LNCaP clone FGC (cell line): Measurements from ENCODE around the gene HTRA3.
"Not testable (repeated sequence)": the region's sequence is repeated elsewhere in the genome, so short reads cannot be mapped to it uniquely, and the experiment has no call there.

Experiments
- DNase-seq: peaks from one replicate; pipeline ENCODE4 v3.0.0-alpha.2; 2011; ENCODE audit warnings: low read depth
- H3K4me3 ChIP-seq: 2 replicates; pipeline ENCODE4 v1.5.1; 2011; ENCODE audit warnings: mild to moderate bottlenecking, low read depth, low read length, control low read depth
- TF ChIP-seq, protein P1 (sequence below): IDR thresholded peaks from 2 replicates; pipeline ENCODE4 v1.5.1; 2012; ENCODE audit warnings: mild to moderate bottlenecking; ENCODE audit not compliant: control insufficient read depth, insufficient read depth; ENCODE audit errors: extremely low read depth

Gene HTRA3

DNA sequence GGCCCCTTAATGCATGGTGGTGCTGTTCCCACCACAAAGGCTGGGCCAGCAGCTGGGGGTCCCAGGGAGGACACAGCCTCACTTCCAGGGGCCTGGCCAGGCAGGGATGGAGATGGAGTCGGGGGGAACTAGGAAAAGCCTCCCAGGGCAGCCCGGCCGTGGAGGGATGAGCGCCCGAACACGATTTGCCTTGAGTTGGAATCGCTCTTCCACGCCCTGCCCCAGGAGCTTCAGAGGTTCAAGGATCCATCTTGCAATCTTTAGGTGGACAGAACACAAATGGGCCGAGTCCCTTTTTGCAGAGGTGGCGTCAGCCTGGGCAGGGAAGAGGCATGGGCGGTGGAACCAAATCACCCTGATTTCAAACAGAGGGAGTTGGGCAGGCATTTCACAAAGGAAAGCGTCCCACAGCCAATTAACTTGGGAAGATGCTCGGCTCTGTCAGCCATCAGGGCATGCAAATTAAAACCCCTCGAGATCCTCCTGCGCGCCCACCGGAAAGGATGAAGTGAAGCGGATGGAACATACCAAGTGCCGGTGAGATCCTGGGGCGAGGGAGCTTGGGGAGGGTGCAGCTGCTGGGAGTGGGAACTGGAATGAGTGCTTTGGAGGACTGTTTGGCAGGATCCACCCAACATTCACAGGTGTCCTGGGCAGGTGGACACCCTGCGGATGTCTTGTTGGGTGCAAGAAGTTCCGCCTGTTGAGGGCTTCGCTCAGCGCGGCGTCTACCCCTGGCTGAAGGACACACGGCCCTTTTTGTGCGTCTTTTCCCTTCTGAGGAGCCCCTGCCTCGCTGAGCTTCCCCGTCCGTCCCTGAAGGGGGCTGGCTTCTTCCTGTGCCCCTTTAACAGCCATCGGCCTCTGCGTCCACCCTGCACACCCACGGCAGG lies 75.7 kb downstream of the HTRA3 start:
- no peak overlapping the region for H3K4me3 ChIP-seq
- no peak for DNase-seq
- TF ChIP-seq, protein P1, sequence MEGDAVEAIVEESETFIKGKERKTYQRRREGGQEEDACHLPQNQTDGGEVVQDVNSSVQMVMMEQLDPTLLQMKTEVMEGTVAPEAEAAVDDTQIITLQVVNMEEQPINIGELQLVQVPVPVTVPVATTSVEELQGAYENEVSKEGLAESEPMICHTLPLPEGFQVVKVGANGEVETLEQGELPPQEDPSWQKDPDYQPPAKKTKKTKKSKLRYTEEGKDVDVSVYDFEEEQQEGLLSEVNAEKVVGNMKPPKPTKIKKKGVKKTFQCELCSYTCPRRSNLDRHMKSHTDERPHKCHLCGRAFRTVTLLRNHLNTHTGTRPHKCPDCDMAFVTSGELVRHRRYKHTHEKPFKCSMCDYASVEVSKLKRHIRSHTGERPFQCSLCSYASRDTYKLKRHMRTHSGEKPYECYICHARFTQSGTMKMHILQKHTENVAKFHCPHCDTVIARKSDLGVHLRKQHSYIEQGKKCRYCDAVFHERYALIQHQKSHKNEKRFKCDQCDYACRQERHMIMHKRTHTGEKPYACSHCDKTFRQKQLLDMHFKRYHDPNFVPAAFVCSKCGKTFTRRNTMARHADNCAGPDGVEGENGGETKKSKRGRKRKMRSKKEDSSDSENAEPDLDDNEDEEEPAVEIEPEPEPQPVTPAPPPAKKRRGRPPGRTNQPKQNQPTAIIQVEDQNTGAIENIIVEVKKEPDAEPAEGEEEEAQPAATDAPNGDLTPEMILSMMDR = no peak

DNA sequence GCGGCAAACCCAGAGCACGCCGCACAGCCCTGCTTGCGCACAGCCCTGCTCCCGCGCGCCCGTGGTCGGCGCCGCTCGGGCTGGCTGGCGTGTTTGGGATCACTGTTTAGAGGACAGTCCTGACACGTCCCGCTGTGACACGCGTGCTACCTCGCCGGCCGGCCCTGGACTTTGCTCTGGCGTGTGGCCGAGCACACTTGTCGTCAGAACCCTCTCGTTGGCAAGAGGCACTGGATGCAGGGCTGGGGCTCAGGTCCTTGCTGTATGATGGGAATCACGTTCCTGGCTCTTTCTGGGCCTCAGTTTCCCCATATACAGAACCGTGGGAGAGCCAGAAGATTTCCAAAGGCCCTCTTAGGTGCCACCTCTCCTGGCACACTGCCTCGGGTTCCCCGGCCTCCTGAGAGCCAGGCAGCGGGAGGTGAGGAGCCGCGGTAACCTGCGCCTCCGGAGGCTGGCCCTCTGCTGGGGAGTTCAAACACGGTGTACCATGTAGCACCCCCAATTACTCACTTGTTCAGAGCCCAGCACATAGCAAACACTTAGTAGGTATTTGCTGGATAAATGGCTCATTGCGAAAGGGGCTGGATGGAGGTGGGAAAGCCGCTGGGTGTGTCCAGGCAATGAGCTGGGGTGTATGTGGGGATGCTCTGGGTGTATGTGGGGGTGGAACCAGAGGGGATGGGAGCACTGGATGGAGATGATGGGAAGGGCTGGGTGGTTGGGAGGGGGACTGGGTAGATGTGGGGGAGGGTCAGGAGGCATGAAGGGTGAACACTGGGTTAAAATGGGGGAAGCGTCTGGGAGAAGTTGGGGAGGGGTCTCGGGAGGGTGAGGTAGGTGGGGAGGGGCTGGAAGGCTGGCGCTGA lies 76.6 kb downstream of the HTRA3 start:
- TF ChIP-seq, protein P1 = no peak
- DNase-seq = no peak
- H3K4me3 ChIP-seq = no peak overlapping the region

DNA sequence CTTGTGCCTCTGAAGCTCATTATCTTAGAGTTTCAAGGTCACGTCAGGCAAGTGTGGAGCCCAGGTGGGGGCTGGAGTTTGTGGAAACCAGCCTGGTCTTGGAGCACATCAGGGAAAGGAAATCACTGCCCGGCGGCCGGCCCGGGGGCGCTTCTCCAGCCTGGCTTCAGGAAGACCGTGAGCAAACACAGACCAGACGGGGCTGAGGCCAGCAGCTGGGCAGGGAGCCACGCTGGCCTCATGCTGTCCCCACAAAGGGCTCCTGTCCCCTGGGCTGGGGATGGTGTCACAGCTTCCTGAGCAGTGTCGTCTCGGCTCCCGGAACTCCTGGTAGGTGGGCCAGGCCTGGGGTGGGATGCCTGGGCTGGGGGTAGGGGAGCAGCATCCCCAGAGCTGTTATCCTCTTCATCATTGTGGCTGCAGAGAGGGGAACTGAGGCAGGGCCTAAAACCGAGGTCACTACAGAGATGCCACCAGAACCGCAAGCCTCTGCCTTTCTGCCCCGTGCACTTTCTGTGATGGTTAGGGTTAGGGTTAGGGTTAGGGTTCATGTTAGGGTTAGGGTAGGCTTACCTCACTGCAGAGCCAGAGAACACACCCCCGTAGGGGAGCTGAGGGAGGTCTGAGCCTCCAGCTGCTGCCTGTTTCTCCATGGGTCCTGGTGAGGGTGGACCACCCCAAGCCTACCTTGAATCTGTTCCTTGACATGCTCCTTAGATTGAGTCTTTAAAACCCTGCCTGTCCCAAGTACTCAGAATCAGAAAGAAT lies 77.5 kb downstream of the HTRA3 start:
- no peak for DNase-seq
- TF ChIP-seq, protein P1 = no peak
- no peak overlapping the region for H3K4me3 ChIP-seq

DNA sequence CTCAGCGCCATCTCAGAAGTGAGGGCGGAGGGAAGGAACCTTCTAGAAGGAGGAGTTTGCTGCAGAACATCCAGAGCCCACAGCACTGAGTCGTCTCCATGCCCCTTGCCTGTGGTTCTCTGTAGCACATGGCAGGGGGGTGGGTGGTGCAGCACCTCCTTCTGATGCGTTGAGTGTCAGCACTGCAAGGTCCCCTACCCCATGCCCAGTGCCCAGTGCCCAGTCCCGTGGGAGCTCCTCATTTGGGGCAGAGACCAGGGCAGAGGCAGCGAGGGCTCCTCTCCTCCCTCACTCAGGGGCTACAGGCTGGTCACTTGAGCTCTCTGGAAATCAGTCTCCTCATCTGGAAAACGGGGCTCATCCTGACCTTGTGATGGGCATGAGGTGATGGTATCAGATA lies 78.1 kb downstream of the HTRA3 start:
- no peak overlapping the region for H3K4me3 ChIP-seq
- TF ChIP-seq, protein P1 = no peak

DNA sequence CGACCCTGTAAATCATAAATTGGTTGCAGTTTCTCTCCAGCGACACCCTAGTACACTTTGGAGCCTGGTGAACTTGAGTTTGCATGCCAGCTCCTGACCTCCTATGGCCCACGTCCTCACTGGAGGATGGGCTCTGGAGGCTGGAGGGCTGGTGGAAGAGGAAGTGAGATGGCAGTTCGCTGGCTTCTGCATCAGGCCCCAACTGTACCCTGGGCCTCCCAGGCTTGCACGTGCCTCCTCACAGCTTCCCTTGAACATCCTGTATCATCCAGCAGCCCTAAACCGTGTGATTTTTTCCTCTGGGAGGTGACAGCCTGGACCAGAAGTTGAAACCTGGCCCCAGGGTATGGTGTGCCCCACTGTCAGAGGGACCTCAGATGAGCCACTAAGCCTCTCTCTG lies 78.5 kb downstream of the HTRA3 start:
- no peak for DNase-seq
- TF ChIP-seq, protein P1 = no peak
- H3K4me3 ChIP-seq = no peak overlapping the region

More for the DNA sequence above, 78.1 kb downstream of the HTRA3 start:
- no peak for DNase-seq

DNA sequence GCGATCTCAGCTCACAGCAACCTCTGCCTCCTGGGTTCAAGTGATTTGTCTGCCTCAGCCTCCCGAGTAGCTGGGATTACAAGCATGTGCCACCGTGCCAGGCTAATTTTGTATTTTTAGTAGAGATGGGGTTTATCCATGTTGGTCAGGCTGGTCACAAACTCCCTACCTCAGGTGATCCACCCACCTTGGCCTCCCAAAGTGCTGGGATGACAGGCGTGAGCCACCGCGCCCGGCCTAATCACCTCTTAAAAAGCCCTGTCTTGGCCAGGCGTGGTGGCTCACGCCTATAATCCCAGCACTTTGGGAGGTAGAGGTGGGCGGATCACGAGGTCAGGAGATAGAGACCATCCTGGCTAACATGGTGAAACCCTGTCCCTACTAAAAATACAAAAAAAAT lies 79.7 kb downstream of the HTRA3 start:
- H3K4me3 ChIP-seq, DNase-seq: not testable (repeated sequence)
